ENCODE results near the gene COX8A. TPM values are rescaled to one million over a fixed set of nuclear protein-coding genes. Genes with fewer than 3 reads are reported as not detected.

COX8A gene
- total and polyA plus RNA-seq, 9 of the 15 experiments (the other 6 are each of a cell fraction or from before 2014, with no cell fraction given), result 274 to 1,206 (median 526) TPM

- no peak for DNase-seq (ENCODE audit: extremely low read depth in 1 of 4, low spot score in 3 of 4)
- POLR2A ChIA-PET, result interaction anchor here (0.5 to 1.5 kb wide), 6 partner anchors 10 to 441 kb away, joined by 3 to 7 read pairs (median 3); no protein-coding TSS in a partner anchor
- peak overlapping the region in 1 of 2 experiments; percentile 53; a peak in 2 of 4 replicates for H3K9ac ChIP-seq (ENCODE audit: insufficient read depth in 1 of 2, low read depth in 2 of 2, low read length in 2 of 2)
- peaks cover 50% of the 10 kb centered on the region for H4K20me1 ChIP-seq (replicated peaks; ENCODE audit: control insufficient read depth, insufficient read depth, low read length)
- CTCF ChIA-PET (ENCODE audit: low intra/inter-chr PET ratio), result no interaction called here
- H3K36me3 ChIP-seq (ENCODE audit: control insufficient read depth, insufficient read depth, low read length), result no peaks in the 10 kb centered on the region; the same call in 2 of the 3 replicates
- intact Hi-C loops (cut with micrococcal nuclease), result loop anchor here (10.0 kb wide), 2 partner anchors 86 to 136 kb away; no protein-coding TSS in a partner anchor
- ATAC-seq, result no peak
- no TSS peak for BruUV-seq (replicated peaks)
- peaks cover 16% of the 10 kb centered on the region for H3K9me1 ChIP-seq (ENCODE audit: control insufficient read depth, insufficient read depth, low read length)
- H3K4me2 ChIP-seq (ENCODE audit: insufficient read depth, low read length), result no peak overlapping the region
- in situ Hi-C loops (cut with MboI), result no loop called here
- H3K4me1 ChIP-seq (replicated peaks in 1 of 2; ENCODE audit: control insufficient read depth in 2 of 2, insufficient read depth in 2 of 2, low read length in 2 of 2), result peaks cover 16 to 55% of the 10 kb centered on the region in 2 experiments
- TF ChIP-seq CBX1 (IDR thresholded peaks at IDR 0.05; ENCODE audit: low read depth) (0 out of 2 replicates have a peak, but pooled peaks have one; percentile 24), PCBP1 (IDR thresholded peaks at IDR 0.05; ENCODE audit: low read depth, low read length, poor library complexity, severe bottlenecking) (peak; percentile 27), ZNF274 (IDR thresholded peaks at IDR 0.05; ENCODE audit: borderline replicate concordance, low read depth, low read length) (no peak), RBM22 (IDR thresholded peaks at IDR 0.05; ENCODE audit: low read depth, low read length, poor library complexity, severe bottlenecking) (peak; percentile 43), ZNF512 (tag; IDR thresholded peaks at IDR 0.05) (peak; percentile 5; the same call in 1 of the 2 replicates), RB1 (IDR thresholded peaks at IDR 0.05; ENCODE audit: low read depth) (no peak), ARHGAP35 (IDR thresholded peaks at IDR 0.05; ENCODE audit: partially characterized antibody) (peak; percentile 47)
- no peak overlapping the region for H2AFZ ChIP-seq (ENCODE audit: low read depth, low read length)
- H3K4me3 ChIP-seq, result no peak overlapping the region
- H3K27ac ChIP-seq (ENCODE audit: extremely low read depth, low read depth, low read length), result no peak overlapping the region
- H3K79me2 ChIP-seq (ENCODE audit: control insufficient read depth, insufficient read depth, low read length), result no peaks in the 10 kb centered on the region
- WGBS (ENCODE audit: insufficient coverage, low coverage, missing lambda C conversion rate), result 56% methylated on average over 19 of the region's 26 CpGs
- H3K9me3 ChIP-seq (replicated peaks; ENCODE audit: control insufficient read depth, insufficient read depth, low read depth, low read length), result no peaks in the 10 kb centered on the region; the same call in 1 of the 2 replicates
- H3K27me3 ChIP-seq (ENCODE audit: control insufficient read depth in 2 of 2, insufficient read depth in 2 of 2, low read length in 2 of 2), result no peaks in the 10 kb centered on the region
- no peak for FAIRE-seq
Measured at GRCh38 chr11:64008283-64008913, 34.0 kb downstream of the COX8A start.

Measured in K562 (cell line).